ENCODE results near the gene GTF2H4. TPM values are rescaled to one million over a fixed set of nuclear protein-coding genes. Genes with fewer than 3 reads are reported as not detected.

Gene GTF2H4
- total and polyA plus RNA-seq, 2 of the 8 experiments (the other 6 are each of a cell fraction or from before 2014, with no cell fraction given), result 42.3 to 53.4 TPM

- no peak for TF ChIP-seq E2F6 (IDR thresholded peaks at IDR 0.05)
These were observed 44.0 kb downstream of the GTF2H4 start (continued) for GRCh38 chr6:30951907-30952469.

Data from H1 (cell line).